Measurements from ENCODE around the gene PLD6.
"Not testable (repeated sequence)": the region's sequence is repeated elsewhere in the genome, so short reads cannot be mapped to it uniquely, and the experiment has no call there.

Gene PLD6

DNA sequence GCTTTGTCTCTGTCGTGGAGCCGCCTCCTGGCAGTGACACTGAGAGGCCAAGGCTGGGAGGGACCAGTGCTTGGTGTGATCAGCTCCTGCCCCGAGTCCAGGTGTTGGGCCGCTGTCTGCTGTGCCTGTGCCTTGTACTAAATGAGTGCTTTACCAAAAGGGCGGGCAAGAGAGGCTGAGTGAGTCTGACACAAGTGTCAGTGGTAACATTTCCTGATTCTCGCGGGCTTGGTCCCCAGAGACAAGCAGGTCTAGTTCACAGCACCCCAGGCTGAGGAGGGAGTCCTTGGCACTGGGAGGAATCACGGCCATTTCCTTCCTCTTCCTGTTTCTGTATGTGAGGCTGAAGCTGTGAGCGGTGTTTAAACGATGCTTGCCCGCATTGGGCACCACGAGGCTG is 30.2 kb downstream of the PLD6 start:
- no peak for DNase-seq (ENCODE audit: low spot score)

DNA sequence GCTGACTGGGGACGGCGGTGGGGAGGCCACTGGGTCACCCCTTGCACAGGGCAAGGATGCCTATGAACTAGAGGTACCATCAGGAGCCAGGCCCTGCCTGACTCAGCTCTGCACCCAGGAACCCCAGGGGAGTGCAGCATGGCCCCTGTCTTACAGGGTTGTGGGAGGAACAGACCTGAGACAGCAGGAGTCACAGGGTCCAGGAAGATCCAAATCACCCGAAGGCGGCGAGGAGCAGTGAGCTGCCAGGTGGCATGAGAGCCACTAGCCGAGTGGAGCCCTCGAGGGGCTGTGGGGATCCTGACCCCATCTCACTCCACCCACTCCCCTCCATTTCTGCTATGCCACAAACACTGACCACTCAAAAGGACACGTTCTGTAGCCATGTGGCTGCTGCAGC is 30.8 kb downstream of the PLD6 start:
- no peak for DNase-seq (ENCODE audit: low spot score)

DNA sequence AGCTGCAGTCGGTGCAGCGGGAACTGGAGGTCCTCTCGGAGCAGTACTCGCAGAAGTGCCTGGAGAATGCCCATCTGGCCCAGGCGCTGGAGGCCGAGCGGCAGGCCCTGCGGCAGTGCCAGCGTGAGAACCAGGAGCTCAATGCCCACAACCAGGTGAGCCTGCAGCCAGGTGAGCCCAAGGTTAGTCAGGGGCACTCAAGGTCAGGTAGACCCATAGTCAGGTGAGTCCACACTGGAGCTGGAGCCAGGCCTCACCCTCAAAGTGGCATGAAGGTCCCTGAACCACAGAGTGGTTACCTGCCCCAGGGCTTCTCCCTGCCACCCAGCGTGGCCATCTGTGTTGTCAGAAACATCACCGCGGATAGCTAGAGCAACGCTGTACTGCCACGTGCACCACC is 32.2 kb downstream of the PLD6 start:
- DNase-seq (ENCODE audit: low spot score), result no peak

DNA sequence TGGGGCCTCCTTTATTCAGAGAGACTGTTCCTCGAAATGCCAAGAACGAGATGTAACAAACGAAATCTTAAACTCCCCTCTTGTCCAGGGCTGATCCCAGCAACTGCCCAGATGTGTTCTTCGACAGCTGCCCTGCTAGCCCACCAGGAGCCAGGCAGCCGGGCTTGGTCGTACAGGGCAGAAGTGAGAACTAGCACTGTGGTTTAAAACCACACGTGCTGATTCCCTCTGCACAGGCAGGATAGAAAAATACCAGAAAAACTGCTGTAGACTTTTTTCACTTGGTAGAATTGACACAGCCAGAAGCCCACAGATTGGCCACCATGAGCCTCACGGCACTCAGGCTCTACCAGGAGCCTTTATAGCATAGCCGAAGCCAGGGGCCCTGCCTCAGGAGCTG is 33.1 kb downstream of the PLD6 start:
- no peak for DNase-seq (ENCODE audit: low spot score)

DNA sequence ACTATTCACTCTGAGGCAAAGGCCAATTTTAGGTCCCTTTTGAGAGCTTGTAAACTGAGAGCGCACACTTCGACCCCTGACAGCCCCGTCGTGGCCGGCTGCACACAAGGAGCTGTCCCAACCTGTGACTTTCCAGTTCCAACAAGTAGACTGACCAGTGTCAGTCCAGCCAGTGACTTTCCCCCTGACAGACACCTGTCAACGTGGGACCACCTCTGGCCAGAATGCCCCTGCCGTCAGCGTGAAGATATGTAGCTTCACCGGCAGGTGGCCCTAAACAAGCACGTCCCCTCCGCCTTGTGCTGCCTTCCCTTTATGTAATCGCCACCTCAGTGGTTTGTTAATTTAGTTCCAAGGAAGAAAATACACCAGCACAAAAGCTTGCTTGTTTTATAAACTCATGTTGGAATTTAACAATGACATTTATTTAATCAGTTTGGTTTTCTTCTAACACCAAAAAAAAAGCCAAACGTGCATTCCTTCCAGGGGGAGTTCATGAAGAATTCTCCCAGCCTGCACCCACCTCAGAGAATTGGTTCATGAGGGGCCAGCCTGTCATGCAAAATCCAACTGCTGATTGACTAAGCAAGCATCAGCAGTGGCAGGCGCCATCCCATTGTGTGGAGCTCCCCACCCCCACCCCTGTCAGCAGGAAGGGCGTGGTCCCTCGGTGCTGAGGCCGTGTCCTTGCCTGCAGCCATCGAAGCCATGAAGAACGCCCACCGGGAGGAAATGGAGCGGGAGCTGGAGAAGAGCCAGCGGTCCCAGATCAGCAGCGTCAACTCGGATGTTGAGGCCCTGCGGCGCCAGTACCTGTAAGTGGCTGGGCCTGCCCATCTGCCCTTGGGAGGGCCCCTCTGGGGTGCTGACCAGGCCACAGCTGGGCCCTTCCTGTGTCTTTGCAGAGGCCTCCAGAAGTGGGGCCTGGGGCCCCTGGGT is 33.9 kb downstream of the PLD6 start:
- no peak for DNase-seq (ENCODE audit: low spot score)

DNA sequence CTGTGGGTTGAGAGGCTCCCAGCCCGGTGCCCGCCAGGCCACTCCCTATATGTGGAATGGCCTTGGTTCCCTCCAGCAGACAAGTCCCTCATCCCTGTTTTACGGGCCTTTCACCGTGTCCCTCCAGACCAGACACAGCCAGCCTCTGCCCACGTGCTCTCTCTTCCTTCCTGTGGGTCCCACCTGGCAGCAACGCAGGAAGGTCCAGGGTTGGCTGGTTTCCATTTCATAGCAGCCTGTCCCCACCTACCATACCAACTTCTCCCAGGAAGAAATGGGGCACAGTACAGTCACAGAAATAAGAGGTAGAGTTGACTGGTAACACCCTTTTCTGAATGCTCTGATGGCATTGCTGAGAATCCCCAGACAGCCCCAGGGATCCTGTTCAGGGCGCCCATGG is 34.9 kb downstream of the PLD6 start:
- DNase-seq (ENCODE audit: low spot score), result no peak

DNA sequence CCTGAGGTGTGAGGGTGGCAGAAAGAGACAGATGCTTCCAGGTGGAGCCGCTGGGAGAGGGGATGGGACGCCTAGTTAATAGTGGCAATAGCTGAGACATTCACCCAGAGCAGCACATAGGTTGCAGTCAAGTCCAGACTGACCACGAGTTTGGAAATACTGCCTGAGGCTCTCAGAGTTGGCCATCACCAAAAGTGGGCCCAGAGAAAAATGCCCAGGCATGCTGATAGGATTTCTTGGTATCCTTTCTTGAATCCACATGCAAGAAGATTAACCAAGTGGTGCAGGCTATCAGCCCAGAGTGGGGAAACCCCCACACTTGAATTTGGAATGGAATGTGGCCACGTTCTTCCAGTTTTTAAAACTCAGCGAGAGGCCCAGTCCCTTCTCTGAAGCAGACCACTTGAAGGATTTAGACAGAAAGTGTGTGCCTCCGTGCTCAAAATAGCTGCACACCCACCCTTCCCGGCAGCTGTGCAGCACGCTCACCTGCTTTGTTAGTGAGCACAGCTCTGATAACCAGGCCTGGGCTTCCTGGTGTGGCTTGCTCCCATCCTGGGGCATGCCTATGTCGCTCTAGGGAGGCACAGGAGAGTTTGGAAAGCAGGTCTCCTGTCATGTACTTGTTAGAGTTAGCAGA is 35.7 kb downstream of the PLD6 start:
- DNase-seq (ENCODE audit: low spot score), result no peak

DNA sequence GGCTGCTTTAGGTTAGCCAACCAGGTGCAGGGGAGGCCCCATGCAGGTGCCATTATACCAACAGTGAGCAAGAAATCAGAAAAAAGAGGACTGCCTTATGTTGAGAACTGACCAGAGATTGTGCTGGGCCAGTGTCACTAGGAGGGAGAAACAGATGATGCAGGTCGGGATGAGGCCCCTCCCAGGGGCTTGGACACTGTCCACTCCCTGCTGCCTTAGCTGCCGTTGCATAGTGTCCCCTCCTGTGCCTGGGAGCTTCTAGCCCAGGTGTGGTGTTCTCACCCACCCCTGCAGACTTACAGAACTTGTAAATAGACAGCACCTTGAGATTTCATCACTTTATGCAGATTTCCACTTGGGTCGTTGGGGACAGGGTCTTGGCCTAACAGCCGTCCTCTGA is 36.7 kb downstream of the PLD6 start:
- DNase-seq (ENCODE audit: low spot score), result no peak

DNA sequence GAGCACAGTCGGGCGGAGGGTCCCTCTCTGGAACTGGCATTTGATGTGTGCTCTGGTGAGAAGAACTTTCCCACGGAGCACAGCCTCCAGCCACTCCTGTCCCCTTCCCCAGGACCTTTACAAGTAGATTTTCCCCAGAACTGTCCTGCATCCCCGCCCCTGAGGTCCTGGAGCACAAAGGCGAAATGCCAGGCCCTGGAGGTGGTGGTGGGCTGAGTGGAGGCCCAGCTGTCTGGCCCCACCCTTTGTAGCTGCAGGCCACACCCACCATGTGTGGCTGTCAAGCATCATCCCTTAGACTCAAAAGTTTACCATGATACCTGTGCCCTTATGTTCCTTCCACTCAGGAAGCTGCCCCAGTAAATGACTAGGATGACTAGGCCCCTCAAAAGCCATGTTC is 37.7 kb downstream of the PLD6 start:
- DNase-seq (ENCODE audit: low spot score), result no peak

DNA sequence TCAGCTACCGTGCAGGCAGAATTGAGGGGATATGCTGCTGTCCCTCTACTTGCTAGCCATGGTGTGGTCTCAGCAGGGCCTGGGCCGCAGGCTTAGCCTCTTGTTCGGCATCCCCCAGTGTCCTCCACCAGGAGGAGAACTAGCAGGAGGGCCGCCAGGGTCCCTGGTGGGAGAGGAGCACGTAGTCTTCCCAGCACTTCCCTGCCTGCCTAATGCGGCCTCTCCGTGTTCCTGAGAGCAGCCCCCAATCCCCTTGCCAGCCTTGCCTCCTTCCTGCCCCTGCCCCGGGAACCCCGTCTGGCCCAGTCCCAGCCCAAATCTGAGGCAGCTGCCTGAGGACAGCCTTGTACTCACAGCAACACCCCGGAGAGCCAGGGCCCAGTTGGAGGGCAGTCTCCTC is 38.1 kb downstream of the PLD6 start:
- DNase-seq (ENCODE audit: low spot score), result no peak

DNA sequence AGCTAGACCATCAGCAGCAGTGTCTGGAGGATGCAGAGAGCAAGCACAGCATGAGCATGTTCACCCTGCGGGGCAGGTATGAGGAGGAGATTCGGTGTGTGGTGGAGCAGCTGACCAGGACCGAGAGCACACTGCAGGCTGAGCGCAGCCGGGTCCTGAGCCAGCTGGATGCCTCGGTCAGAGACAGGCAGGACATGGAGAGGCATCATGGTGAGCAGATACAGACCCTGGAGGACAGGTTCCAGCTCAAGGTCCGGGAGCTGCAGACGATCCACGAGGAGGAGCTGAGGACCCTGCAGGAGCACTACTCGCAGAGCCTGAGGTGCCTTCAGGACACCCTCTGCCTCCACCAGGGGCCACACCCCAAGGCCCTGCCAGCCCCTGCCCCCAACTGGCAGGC is 38.8 kb downstream of the PLD6 start:
- DNase-seq (ENCODE audit: low spot score), result no peak

DNA sequence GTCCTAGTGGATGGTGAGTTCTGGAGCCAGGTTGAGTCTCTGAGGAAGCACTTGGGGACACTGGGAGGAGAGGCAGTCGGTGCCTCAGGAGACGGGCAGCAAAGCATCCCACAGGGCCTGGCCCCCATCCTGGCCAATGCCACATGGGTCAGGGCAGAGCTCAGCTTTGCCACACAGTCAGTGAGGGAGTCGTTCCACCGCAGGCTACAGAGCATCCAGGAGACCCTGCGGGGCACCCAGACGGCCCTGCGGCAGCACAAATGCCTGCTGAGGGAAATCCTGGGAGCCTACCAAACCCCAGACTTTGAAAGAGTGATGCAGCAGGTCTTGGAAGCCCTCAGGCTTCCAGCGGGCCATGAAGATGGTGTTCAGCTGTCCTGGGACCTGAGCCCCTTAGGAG is 39.7 kb downstream of the PLD6 start:
- DNase-seq (ENCODE audit: low spot score), result no peak

DNA sequence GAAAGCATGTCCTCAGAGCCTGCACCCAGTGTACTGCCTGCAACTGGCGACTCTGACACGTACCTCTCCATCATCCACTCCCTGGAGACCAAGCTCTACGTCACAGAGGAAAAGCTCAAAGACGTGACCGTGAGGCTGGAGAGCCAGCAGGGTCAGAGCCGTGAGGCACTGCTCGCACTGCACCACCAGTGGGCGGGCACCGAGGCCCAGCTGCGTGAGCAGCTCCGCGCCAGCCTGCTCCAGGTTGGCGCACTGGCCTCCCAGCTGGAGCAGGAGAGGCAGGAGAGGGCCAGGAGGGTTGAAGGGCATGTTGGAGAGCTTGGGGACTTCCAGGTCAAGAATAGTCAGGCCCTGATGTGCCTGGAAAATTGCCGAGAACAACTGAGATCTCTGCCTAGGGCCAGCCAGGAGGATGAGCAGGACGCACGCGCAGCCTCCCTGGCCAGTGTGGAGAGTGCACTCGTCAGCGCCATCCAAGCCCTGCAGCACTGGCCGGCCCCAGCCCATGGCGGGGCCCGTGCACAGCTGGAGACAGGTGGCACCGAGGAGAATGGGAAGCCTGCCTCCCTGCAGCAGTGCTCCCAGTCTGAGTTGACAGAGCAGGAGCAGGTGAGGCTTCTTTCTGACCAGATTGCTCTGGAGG is 40.3 kb downstream of the PLD6 start:
- no peak for DNase-seq (ENCODE audit: low spot score)

DNA sequence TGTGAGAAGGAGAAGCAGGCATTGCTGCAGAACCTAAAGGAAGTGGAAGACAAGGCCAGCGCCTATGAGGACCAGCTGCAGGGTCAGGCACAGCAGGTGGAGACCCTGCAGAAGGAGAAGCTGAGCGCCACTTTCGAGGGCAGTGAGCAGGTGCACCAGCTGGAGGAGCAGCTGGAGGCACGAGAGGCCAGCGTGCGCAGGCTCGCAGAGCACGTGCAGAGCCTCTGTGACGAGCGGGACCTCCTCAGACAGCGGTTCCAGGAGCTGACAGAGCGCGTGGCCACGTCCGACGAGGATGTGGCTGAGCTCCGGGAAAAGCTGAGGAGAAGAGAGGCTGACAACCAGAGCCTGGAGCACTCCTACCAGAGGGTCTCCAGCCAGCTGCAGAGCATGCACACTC is 41.5 kb downstream of the PLD6 start:
- DNase-seq (ENCODE audit: low spot score), result no peak

DNA sequence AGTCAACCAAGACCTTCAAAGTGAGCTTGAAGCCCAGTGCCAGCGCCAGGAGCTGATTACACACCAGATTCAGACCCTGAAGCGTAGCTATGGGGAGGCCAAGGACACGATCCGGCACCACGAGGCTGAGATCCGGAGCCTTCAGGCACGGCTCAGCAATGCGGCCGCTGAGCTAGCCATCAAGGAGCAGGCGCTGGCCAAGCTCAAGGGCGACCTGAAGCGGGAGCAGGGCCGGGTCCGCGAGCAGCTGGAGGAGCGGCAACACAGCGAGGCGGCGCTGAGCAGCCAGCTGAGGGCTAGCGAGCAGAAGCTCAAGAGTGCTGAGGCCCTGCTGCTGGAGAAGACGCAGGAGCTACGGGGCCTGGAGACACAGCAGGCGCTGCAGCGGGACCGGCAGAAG is 42.0 kb downstream of the PLD6 start:
- DNase-seq (ENCODE audit: low spot score), result no peak

DNA sequence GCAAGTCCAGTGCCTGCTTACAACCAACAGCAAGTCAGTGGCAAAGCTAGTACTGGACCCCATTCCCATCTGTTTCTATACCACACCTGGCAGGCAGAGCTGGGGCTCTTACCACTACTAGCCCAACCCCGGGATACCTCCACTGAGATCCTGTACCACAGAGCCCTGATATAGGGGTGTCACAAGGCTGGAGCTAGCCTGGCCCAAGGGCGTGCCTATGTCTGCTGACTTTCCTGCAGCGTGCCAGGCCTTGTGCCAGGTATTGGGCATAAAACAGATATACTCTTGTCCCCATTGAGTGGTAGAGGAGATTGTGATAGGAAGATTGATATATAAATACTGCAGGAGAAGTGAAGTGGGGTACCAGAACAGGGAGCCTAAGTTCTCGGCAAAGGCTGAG is 44.4 kb downstream of the PLD6 start:
- no peak for DNase-seq (ENCODE audit: low spot score)

DNA sequence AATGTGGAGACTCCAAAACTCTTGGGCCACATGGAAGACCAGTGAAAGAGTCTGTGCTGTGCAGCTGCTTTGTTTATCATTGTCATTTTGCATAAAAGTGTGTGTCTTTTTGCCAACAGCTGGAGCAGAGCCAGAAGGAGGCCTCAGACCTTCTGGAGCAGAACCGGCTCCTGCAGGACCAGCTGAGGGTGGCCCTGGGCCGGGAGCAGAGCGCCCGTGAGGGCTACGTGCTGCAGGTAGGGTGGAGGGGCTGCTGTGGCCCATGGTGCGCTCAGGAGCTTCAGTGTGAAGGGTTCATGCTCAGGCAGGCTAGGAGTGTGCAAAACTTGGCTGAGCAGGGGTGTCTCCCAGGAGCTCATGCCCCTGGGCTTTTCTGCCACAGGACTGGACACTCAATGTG is 45.0 kb downstream of the PLD6 start:
- no peak for DNase-seq (ENCODE audit: low spot score)

DNA sequence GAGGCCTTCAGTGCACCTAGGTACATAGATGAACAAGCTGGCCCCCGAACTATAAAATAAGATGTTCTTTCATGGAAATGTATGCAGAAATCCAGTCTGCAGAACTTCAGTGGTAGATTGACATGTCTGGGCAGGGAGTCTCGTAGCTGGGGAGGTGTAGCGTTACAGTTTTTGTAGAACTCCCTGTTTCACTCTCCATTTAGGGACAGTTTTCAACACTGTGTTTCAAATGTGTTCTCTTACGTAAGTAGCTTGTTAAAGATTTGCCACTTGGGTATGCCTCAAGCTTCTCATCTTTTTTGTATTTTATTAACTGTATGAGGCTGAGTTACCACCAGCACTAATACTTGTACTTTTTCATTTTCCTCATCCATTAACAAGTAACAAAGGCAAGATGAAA is 46.6 kb downstream of the PLD6 start:
- no peak for DNase-seq (ENCODE audit: low spot score)

DNA sequence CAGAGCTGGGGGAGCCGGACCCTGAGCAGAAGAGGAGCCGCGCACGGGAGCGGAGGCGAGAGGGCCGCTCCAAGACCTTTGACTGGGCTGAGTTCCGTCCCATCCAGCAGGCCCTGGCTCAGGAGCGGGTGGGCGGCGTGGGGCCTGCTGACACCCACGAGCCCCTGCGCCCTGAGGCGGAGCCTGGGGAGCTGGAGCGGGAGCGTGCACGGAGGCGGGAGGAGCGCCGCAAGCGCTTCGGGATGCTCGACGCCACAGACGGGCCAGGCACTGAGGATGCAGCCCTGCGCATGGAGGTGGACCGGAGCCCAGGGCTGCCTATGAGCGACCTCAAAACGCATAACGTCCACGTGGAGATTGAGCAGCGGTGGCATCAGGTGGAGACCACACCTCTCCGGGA is 47.6 kb downstream of the PLD6 start:
- DNase-seq (ENCODE audit: low spot score), result not testable (repeated sequence)

DNA sequence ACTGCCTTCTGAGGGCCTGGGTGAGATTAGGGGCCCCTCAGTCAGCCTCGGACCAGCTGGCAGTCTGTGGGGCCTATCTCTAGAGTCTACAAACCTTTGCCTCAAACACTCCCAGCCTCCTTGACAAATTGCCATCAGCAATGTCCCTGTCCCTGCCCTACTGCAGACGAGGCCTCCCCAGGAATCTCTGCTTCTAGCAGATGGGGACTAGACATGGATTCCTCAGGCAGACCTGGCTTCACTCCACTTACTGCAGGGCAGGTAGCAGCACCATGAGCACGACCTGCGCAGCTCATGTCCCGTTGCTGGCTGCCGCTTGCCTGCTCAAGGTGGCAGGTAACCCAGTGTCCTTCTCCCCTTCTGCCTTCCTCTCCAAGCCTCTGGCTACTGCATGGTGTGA is 49.1 kb downstream of the PLD6 start:
- no peak for DNase-seq (ENCODE audit: low spot score)

DNA sequence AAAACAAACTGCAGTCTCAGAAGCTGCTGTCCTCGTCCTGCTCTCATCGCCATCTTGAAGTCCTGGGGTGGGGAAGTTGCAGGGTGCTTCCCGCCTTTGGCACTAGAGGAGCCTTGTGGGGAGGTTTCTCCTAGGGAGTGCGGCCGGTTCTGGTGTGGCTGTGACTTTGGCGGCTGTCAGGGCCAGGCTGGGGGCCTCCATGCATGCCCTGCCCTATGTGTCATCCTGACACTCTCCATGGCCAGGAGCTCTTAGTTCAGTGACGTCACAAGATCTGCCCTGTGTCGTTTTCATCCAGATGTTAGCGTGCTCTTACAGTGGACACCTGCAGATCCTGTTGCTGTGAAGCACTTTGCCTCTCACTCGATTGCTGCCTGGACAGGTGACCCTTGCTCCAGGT is 49.6 kb downstream of the PLD6 start:
- no peak for DNase-seq (ENCODE audit: low spot score)

DNA sequence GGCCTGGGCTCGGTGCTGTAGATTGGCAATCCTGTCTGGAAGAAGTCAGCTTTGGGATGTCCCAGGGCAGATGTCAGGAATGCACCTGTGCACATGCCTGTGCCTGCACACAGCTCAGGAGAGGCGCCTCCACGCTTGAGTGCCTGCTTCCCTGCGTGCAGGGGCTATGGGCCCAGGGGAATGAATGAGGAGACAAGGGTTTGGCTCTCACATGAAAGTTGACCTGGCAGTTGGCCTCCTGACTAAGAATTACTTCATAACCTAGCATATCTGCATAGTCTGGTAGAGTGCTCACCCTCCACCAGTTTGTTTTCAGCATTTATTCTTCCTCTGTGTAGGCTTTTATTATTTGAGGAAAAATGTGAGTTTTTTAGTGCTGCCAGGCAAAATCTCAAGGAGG is 50.0 kb downstream of the PLD6 start:
- no peak for DNase-seq (ENCODE audit: low spot score)

DNA sequence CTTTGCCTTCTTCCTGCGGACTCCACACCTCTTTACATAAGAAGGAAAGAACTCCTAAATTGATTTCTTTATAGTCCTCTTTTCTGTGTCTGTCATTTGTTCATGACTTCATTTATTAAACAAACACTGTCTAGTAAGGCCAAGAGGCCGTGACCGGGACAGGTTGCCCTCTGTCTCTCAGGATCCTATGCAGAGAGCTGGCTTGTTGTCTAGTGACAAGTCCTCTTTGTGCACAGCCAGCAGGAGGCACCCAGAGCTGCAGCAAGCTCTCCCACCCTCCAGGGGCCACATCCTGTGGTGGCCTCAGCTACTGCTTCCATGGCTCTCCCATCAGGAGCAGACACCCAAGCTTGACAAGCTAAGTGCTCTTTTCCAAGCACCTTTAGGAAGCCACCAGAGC is 50.6 kb downstream of the PLD6 start:
- no peak for DNase-seq (ENCODE audit: low spot score)
